ENCODE measurements around the gene FAM32A.

Gene FAM32A

GRCh38 chr19:16217716-16218451 is 32.7 kb downstream of the FAM32A start:
- no peak for TF ChIP-seq ZFX (IDR thresholded peaks at IDR 0.05)
- TF ChIP-seq CTCF (conservative IDR thresholded peaks at IDR 0.05) = no peak
- H3K27ac ChIP-seq = no peak overlapping the region

- H3K27ac ChIP-seq = no peak overlapping the region
- TF ChIP-seq ZFX (IDR thresholded peaks at IDR 0.05) (no peak), CTCF (conservative IDR thresholded peaks at IDR 0.05) (no peak)
Observed at GRCh38 chr19:16218851-16219250, 33.6 kb downstream of the FAM32A start.

GRCh38 chr19:16222806-16223205 is 37.6 kb downstream of the FAM32A start:
- TF ChIP-seq CTCF (conservative IDR thresholded peaks at IDR 0.05) (no peak), ZFX (IDR thresholded peaks at IDR 0.05) (no peak)
- H3K27ac ChIP-seq = no peak overlapping the region

GRCh38 chr19:16223746-16224145 is 38.5 kb downstream of the FAM32A start:
- H3K27ac ChIP-seq = no peak overlapping the region
- TF ChIP-seq CTCF (conservative IDR thresholded peaks at IDR 0.05) (no peak), ZFX (IDR thresholded peaks at IDR 0.05) (no peak)

- H3K27ac ChIP-seq = no peak overlapping the region
- TF ChIP-seq CTCF (conservative IDR thresholded peaks at IDR 0.05) (no peak), ZFX (IDR thresholded peaks at IDR 0.05) (no peak)
Observed at GRCh38 chr19:16224293-16225045, 39.3 kb downstream of the FAM32A start.

GRCh38 chr19:16225279-16226183 is 40.3 kb downstream of the FAM32A start:
- TF ChIP-seq CTCF (conservative IDR thresholded peaks at IDR 0.05) = no peak
- no peak for TF ChIP-seq ZFX (IDR thresholded peaks at IDR 0.05)
- no peak overlapping the region for H3K27ac ChIP-seq
